Mucosa of descending colon (tissue), 3 donors: ENCODE measurements around the gene HS3ST1. TPM values are rescaled to one million over a fixed set of nuclear protein-coding genes. Genes with fewer than 3 reads are reported as not detected.
A peak's percentile ranks its signal among the peaks of the same experiment; 100 is the strongest.

Experiments
- ATAC-seq: fragments of 200-7000 bp; cut with Tn5 transposase; one replicate; pipeline ENCODE4 v1.9.1; 2020; ENCODE audit warnings: mild to moderate bottlenecking, moderate library complexity
- DNase-seq, 3 donors: peaks; one replicate each; pipeline ENCODE4 v3.0.0-alpha.2; 2020
- H3K36me3 ChIP-seq: fragments of 200-600 bp; one replicate; pipeline ENCODE4 v1.8.0; 2021; ENCODE audit warnings: low read depth, mild to moderate bottlenecking
- H3K4me1 ChIP-seq: fragments of 200-600 bp; one replicate; pipeline ENCODE4 v1.8.0; 2021; ENCODE audit warnings: low read depth, mild to moderate bottlenecking
- H3K4me3 ChIP-seq: fragments of 200-600 bp; one replicate; pipeline ENCODE4 v1.8.0; 2021; ENCODE audit warnings: mild to moderate bottlenecking
- H3K9me3 ChIP-seq: fragments of 200-600 bp; one replicate; pipeline ENCODE4 v1.8.0; 2021; ENCODE audit warnings: mild to moderate bottlenecking
- intact Hi-C, 2 donors: fragments of 100-400 bp; cut with DNase I in 1 of 2; cut with micrococcal nuclease in 1 of 2; formaldehyde crosslinking; loops; one replicate each; pipeline versions ENCODE4 v1.11.0 to v1.11.1; 2022; cut with DNase I, micrococcal nuclease
- total RNA-seq, 3 donors: library from RNA; stranded (reverse); fragmentation: NEBNext Ultra II Directional in 2 of 3; extraction: Animal tissue kit (Norgen Biotek cat#: 25700) in 2 of 3; gene quantifications; one replicate each; pipeline versions ENCODE4 v1.2.1 to v1.2.4, GENCODE V29; 2021 to 2023
- TF ChIP-seq, protein P1 (sequence below): fragments of 200-600 bp; IDR thresholded peaks from one replicate; pipeline ENCODE4 v1.8.0; 2022; ENCODE audit warnings: antibody characterized with exemption, mild to moderate bottlenecking
- donor health status: DM: no; HTN: no; CAD: no; lungs with moderate emphysema.
- donor health status: DM: no; HTN: no; CAD: no.
- donor health status: DM: no; HTN: yes; CAD: no.

Gene HS3ST1
- total RNA-seq, 3 donors from 2014 or later = 4.0 to 6.3 (median 5.5) TPM

DNA sequence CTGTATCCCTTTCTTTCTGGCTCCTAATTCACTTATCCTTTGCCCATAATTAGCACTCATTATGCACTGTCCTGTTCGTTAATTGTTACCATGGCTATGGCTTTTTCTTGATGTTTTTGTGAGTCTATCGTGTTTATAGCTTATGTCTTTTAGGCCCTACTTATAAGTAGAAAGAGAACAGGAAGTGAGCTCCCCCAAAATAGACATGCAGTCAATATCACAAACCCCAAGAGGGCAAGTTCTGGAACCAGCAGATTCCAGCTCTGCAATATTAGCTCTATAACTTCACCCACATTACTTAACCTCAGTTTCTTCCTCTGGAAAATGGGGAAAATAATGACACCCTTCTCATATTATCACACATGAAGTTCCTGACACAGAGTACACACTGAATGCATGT lies 7.4 kb upstream of the HS3ST1 start:
- DNase-seq (no peak), ATAC-seq (peak; percentile 16)
- H3K36me3 ChIP-seq = no peaks in the 10 kb centered on the region
- peaks cover 2% of the 10 kb centered on the region for H3K4me1 ChIP-seq
- intact Hi-C loops = no loop called here
- H3K4me3 ChIP-seq = no peak overlapping the region
- no peaks in the 10 kb centered on the region for H3K9me3 ChIP-seq
- TF ChIP-seq, protein P1, sequence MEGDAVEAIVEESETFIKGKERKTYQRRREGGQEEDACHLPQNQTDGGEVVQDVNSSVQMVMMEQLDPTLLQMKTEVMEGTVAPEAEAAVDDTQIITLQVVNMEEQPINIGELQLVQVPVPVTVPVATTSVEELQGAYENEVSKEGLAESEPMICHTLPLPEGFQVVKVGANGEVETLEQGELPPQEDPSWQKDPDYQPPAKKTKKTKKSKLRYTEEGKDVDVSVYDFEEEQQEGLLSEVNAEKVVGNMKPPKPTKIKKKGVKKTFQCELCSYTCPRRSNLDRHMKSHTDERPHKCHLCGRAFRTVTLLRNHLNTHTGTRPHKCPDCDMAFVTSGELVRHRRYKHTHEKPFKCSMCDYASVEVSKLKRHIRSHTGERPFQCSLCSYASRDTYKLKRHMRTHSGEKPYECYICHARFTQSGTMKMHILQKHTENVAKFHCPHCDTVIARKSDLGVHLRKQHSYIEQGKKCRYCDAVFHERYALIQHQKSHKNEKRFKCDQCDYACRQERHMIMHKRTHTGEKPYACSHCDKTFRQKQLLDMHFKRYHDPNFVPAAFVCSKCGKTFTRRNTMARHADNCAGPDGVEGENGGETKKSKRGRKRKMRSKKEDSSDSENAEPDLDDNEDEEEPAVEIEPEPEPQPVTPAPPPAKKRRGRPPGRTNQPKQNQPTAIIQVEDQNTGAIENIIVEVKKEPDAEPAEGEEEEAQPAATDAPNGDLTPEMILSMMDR = no peak

DNA sequence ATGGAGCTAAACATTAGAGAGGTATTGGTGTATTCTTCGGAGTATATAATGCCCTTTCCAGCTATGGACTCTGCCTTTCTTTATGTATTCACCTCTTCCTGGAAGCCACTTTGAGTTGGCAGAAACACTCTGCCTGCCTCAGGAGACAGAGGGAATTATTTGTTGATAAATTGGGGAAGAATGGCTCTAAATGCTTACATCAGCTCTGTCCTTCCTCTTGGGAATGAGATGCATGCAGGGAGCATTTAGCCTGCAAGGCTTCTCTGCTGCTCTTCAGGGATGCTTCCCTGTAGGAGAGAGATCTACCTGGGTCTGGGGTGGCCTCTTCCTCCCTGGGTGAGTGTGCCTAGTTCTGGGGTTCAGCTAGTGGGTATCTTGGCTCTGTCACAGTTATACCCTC lies 6.9 kb upstream of the HS3ST1 start:
- intact Hi-C loops = no loop called here
- DNase-seq (no peak), ATAC-seq (no peak)
- Histone ChIP-seq H3K9me3 (no peaks in the 10 kb centered on the region), H3K4me1 (peaks cover 6% of the 10 kb centered on the region), H3K36me3 (no peaks in the 10 kb centered on the region), H3K4me3 (no peak overlapping the region)
- TF ChIP-seq, protein P1 = no peak

DNA sequence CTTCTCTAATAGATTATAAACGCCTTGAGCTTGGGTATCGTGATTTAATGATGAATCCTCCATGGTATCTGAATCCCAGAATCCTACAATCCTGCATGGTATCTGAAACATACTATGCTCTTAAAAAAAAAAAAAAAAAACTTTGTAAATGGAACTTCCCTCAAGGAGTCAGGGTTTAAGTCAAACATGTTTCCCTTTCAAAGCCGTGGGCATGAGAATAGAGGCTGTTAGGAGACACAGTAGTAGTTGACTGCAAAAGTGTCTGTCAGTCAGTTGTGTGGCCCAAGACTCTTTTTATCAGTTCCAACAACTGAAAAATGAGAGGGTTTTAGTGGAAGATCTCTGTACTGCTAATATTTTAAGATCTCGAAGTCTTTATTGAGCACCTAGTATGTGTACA lies 2.4 kb upstream of the HS3ST1 start:
- ATAC-seq = no peak
- TF ChIP-seq, protein P1 = no peak
- no peak for DNase-seq

DNA sequence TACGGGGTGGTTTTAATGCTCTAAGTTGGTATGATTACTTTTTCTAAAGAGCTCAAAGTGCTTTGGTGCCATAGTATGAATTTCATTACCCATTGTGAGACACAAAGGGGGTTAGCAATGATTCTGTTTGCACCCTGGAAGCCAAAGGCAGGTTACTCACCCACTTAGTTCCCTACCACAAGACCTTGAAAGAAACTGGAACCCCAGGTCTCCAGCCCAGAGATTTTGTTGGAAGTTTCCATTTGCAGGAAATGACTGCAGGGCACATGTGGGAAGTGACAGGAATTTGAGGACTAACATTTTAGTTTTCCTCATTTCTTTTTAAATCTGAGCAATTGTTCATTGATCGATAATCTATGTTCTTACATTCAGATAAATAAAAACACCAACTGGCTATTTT lies 1.8 kb upstream of the HS3ST1 start:
- Histone ChIP-seq H3K4me3 (no peak overlapping the region), H3K36me3 (no peaks in the 10 kb centered on the region), H3K9me3 (no peaks in the 10 kb centered on the region), H3K4me1 (peaks cover 11% of the 10 kb centered on the region)
- TF ChIP-seq, protein P1 = no peak
- ATAC-seq = no peak
- no peak for DNase-seq
- intact Hi-C loops = no loop called here

More for the DNA sequence above, 2.4 kb upstream of the HS3ST1 start:
- Histone ChIP-seq H3K4me3 (no peak overlapping the region), H3K9me3 (no peaks in the 10 kb centered on the region), H3K36me3 (no peaks in the 10 kb centered on the region), H3K4me1 (peaks cover 11% of the 10 kb centered on the region)
- intact Hi-C loops = no loop called here

DNA sequence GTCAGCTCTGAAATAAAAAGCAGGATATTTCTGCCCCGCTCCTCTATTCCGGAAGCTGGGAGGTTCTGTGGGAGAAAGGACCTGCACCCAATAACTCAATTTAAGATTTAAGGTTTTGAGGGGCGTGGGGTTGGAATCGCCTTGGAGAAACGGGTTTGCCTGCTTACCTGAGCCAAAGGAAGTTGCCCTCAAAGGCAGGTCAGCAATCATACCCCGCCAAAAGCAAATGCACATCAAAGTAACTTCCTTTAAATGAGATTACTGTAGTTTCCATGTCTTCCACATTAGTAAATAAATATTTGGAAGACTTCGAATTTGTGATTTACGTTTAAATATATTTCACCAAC lies 978 bp upstream of the HS3ST1 start:
- H3K9me3 ChIP-seq = no peaks in the 10 kb centered on the region
- H3K4me3 ChIP-seq = peak overlapping the region; percentile 33
- DNase-seq = peak in 2 of 3 donors; percentile 35 to 58
- peaks cover 11% of the 10 kb centered on the region for H3K4me1 ChIP-seq
- intact Hi-C loops = loop anchor here (10.0 kb wide), 1 partner anchor 845 kb away; no protein-coding TSS in a partner anchor
- ATAC-seq = no peak
- no peaks in the 10 kb centered on the region for H3K36me3 ChIP-seq
- TF ChIP-seq, protein P1 = no peak
